ENCODE data around the gene MCM3. TPM values are rescaled to one million over a fixed set of nuclear protein-coding genes. Genes with fewer than 3 reads are reported as not detected.

Gene MCM3
- total RNA-seq, 4 donors from 2014 or later = 17.8 to 33.6 (median 25.3) TPM

- intact Hi-C loops (cut with DNase I; ENCODE audit: low total_unique reads) = no loop called here
- 90 to 94% methylated on average over 5 of the region's 5 CpGs for WGBS, 2 donors
- TF ChIP-seq POLR2A (IDR thresholded peaks at IDR 0.05) = no peak
- TF ChIP-seq, protein P1, sequence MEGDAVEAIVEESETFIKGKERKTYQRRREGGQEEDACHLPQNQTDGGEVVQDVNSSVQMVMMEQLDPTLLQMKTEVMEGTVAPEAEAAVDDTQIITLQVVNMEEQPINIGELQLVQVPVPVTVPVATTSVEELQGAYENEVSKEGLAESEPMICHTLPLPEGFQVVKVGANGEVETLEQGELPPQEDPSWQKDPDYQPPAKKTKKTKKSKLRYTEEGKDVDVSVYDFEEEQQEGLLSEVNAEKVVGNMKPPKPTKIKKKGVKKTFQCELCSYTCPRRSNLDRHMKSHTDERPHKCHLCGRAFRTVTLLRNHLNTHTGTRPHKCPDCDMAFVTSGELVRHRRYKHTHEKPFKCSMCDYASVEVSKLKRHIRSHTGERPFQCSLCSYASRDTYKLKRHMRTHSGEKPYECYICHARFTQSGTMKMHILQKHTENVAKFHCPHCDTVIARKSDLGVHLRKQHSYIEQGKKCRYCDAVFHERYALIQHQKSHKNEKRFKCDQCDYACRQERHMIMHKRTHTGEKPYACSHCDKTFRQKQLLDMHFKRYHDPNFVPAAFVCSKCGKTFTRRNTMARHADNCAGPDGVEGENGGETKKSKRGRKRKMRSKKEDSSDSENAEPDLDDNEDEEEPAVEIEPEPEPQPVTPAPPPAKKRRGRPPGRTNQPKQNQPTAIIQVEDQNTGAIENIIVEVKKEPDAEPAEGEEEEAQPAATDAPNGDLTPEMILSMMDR (IDR thresholded peaks at IDR 0.05) = no peak
- no peak for DNase-seq (ENCODE audit: low spot score in 2 of 2)
- H3K4me3 ChIP-seq (ENCODE audit: low read depth, poor library complexity, severe bottlenecking) = no peak overlapping the region
Measured at GRCh38 chr6:52216932-52217575, 67.5 kb downstream of the MCM3 start.

DNA sequence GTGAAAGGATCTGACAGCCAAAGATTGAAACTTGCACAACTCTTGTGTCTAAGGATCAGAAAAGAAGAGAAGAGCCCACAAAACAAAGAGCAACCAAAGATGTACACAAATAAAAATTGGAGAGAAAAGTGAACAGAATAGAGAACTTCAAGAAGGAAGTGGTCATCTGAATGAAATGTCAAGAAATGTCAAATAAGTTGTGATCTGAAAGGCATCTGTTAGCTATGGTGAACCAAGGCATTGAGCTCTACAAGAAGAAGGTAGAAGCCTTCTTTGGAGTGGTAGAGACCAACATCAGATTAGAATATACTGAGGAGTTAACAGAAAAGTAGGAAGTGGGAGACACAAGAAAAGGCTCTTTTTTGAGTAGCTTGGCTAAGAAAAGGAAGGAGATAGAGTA is 68.8 kb downstream of the MCM3 start:
- intact Hi-C loops (cut with DNase I; ENCODE audit: low total_unique reads) = no loop called here
- no peak for TF ChIP-seq POLR2A (IDR thresholded peaks at IDR 0.05)
- TF ChIP-seq, protein P1 (IDR thresholded peaks at IDR 0.05) = no peak
- H3K4me3 ChIP-seq (ENCODE audit: low read depth, poor library complexity, severe bottlenecking) = no peak overlapping the region
- DNase-seq (ENCODE audit: low spot score in 2 of 2) = no peak

Other genes with a start within 250 kb of the MCM3 start
- under 1 TPM in 3 of 4 donors, not detected in 1; 0.04 to 0.32 (median 0.22) TPM for gene PKHD1, start 197.1 kb downstream of the MCM3 start, total RNA-seq
- not detected for gene IL17A, start 98.4 kb downstream of the MCM3 start, total RNA-seq
- not detected for gene IL17F, start 40.2 kb downstream of the MCM3 start, total RNA-seq
- 1 to 10 TPM; 1.6 to 4.3 (median 2.1) TPM for gene PAQR8, start 77.4 kb upstream of the MCM3 start, total RNA-seq
- gene EFHC1, start 135.6 kb upstream of the MCM3 start, total RNA-seq = 10 to 100 TPM; 12.2 to 22.8 (median 18.1) TPM